HCT116 (cell line): ENCODE measurements around the gene OPRD1.

Experiments used
- CEBPB ChIP-seq: IDR thresholded peaks from 2 replicates; pipeline ENCODE4 v1.6.1; 2012; ENCODE audit warnings: low read depth
- CTCF ChIP-seq, 3 experiments: fragments of 200-600 bp in 1 of 3; sonication (generic) in 1 of 3; IDR thresholded peaks in 2 of 3; conservative IDR thresholded peaks in 1 of 3; 2 replicates each; pipeline ENCODE4 v1.5.1; 2012 to 2017; ENCODE audit warnings: low read depth in 2 of 3, low read length in 2 of 3, antibody characterized with exemption in 1 of 3, borderline replicate concordance in 1 of 3, control low read depth in 1 of 3, mild to moderate bottlenecking in 1 of 3, mixed read lengths in 1 of 3, mixed run types in 1 of 3, moderate library complexity in 1 of 3; ENCODE audit not compliant: insufficient read depth in 1 of 3
- POLR2A ChIP-seq: IDR thresholded peaks from 2 replicates; pipeline ENCODE4 v1.7.0; 2011; ENCODE audit warnings: borderline replicate concordance; ENCODE audit not compliant: insufficient read depth, insufficient read length; ENCODE audit errors: extremely low read depth
- POLR2AphosphoS5 ChIP-seq: IDR thresholded peaks from 2 replicates; pipeline ENCODE4 v1.6.1; 2011; ENCODE audit warnings: mild to moderate bottlenecking, low read depth, low read length, moderate library complexity
- RAD21 ChIP-seq: IDR thresholded peaks from 2 replicates; pipeline ENCODE4 v1.6.1; 2012; ENCODE audit warnings: low read depth, mild to moderate bottlenecking
- REST ChIP-seq: IDR thresholded peaks from 2 replicates; pipeline ENCODE4 v1.6.1; 2012; ENCODE audit warnings: low read depth
- SP1 ChIP-seq: IDR thresholded peaks from 2 replicates; pipeline ENCODE4 v1.6.1; 2012; ENCODE audit warnings: low read depth

- TF ChIP-seq POLR2AphosphoS5 = no peak
- no peak for TF ChIP-seq CTCF (IDR thresholded peaks at IDR 0.05 in 2 of 3, conservative IDR thresholded peaks at IDR 0.05 in 1 of 3; ENCODE audit: borderline replicate concordance in 1 of 3, insufficient read depth in 1 of 3, low read depth in 2 of 3, low read length in 2 of 3)
- no peak for TF ChIP-seq SP1
- TF ChIP-seq REST = no peak
- TF ChIP-seq CEBPB = no peak
- no peak for TF ChIP-seq RAD21
- TF ChIP-seq POLR2A = no peak
Measured at GRCh38 chr1:28855969-28856368, 44.0 kb downstream of the OPRD1 start.
